Medulla oblongata (tissue), 1 donor: ENCODE measurements around the gene PLA2G12A.

Experiments
- DNase-seq: peaks from one replicate; pipeline ENCODE4 v3.0.0-alpha.2; 2015; ENCODE audit errors: extremely low spot score

The PLA2G12A gene

GRCh38 chr4:109729718-109730618 is at the start of gene PLA2G12A:
Gene PLA2G12A (minus strand): TSS chr4:109730070. CDS start chr4:109729809, 261 bp downstream.
- peak; percentile 77 for DNase-seq

GRCh38 chr4:109764789-109765402 is 35.0 kb upstream of the PLA2G12A start:
- DNase-seq: no peak

- no peak for DNase-seq
Measured at GRCh38 chr4:109764376-109764775, 34.5 kb upstream of the PLA2G12A start.

DNA sequence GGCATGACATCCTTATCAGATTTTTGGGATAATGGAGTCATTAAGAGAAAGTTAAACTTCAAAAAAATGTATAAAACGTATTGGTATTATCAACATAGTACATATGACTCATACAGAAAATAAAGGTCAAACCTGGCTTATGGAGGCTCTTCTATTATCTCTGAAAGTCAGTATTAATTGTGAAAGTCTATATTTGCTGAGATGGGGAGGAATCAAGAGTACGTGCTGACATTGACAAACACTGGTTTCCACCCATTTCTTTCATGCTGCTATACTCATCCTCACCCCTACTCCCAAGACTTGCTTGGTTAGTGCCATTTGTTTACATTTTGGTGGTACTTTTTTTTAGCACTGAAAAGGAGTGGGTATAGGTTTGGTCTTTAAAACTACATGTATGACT is 30.8 kb upstream of the PLA2G12A start:
- DNase-seq: no peak

GRCh38 chr4:109755656-109756055 is 25.8 kb upstream of the PLA2G12A start:
- no peak for DNase-seq

- DNase-seq: no peak
Measured at GRCh38 chr4:109754093-109754857, 24.4 kb upstream of the PLA2G12A start.

GRCh38 chr4:109752525-109752924 is 22.7 kb upstream of the PLA2G12A start:
- DNase-seq: no peak

DNA sequence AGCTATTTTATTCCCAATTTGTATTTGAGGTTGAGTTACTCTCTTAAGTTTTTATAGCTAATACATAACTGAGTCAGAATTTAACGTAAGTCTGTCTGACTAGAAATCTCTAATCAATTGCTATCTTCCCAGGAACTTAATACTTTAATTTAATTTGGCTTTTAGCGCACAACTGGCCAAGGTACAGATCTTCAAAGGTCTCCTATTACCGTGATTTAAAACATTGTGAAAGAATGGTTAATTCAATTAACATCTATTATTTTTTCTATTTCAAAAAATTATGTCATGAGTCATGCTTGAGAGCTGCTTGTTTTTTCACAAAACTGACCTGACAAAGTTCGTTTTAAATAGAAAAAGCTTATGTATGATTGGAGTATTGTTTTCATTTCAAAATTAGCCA is 22.0 kb upstream of the PLA2G12A start:
- no peak for DNase-seq

GRCh38 chr4:109750652-109751244 is 20.9 kb upstream of the PLA2G12A start:
- no peak for DNase-seq

GRCh38 chr4:109749388-109750082 is 19.7 kb upstream of the PLA2G12A start:
- DNase-seq: no peak

GRCh38 chr4:109748114-109748513 is 18.2 kb upstream of the PLA2G12A start:
- DNase-seq: no peak

GRCh38 chr4:109746728-109747127 is 16.9 kb upstream of the PLA2G12A start:
- DNase-seq: no peak

DNA sequence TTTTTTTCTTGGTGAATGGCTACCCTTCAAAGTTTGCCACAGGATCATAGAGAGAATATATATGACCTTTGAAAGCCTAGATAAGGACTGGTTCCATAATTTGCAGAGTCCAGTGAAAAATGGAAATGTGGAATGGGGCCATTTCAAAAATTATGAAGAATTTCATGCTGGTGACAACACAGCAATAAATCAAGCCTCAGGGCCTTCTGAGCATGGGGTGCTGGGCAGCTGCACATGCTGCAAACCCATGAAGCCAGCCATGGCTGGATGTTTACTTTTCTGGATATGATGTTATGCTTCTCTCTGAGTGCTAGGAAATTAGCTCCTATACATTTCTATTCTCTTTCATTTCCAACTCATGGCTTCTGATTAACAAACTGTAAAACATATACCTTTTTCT is 16.0 kb upstream of the PLA2G12A start:
- no peak for DNase-seq

GRCh38 chr4:109739547-109739946 is 9.7 kb upstream of the PLA2G12A start:
- no peak for DNase-seq

DNA sequence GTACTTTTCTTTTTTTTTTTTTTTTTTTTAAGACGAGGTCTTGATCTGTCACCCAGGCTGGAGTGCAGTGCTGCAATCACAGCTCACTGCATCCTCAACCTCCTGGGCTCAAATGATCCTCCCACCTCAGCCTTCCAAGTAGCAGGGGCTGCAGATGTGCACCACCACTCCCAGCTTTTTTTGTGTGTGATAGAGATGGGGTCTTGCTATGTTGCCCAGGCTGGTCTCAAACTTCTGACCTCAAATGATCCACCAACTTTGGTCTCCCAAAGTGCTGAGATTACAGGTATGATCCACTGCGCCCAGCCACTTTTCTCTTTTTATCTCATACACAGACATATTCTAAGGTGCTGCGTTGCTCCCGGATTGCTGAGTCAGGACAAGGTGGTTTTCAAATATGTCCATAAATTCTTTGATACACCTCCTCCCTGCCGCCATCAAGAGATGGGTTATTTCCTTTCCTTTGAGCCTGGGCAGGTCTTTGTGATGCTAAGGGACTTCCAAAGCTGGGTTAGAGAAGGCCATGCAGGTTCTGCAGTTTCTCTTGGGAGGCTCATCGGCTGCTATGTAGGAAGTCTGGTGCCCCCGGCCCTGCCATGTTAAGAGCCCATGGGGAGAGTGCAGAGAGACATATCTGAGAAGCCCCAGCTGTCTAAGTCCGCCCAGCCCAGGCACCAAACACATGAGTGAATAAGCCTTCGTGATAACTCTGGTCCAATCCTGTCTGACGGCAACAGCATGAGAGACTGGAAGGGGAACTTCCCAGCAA is 8.4 kb upstream of the PLA2G12A start:
- DNase-seq: no peak

DNA sequence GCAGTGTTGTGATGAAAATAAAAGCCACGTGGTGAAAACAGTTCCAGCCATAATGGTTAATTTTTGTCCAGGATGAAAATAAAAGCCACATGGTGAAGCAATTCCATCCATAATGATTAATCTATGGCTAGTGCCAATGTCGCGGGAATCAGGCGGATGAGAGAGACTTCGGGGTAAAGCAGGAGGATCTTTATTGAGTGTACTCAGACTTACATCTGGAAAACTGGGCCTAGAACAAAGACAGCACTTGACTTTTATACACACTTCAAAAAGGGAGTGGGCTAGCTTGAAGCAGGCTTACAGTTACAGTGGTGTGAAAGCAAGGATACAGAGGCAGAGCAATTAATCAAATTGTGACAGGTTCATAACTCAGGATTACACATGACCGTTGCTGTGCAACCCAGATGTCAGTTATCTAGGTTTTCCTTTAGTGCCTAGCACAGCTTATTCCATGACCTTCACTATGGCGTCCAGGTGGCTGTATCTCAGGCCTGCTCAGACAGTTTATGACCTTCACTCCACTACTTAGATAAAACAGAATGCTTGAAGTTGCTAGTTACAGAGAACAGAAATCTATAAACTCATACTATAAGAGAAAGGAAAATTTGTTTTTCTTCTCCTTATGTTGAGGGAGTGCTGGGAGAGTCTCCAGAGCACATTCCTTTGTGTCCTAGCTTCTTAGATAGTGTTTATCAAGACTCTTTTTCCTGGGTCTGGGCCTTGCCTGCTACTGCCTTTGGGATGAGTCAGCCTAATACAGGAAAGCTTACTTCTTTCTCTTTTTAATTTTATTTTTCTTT is 5.9 kb upstream of the PLA2G12A start:
- no peak for DNase-seq

GRCh38 chr4:109733728-109734127 is 3.9 kb upstream of the PLA2G12A start:
- no peak for DNase-seq

GRCh38 chr4:109730619-109731545 is 1.0 kb upstream of the PLA2G12A start:
- no peak for DNase-seq
